ENCODE measurements around the gene UCHL5. TPM values are rescaled to one million over a fixed set of nuclear protein-coding genes. Genes with fewer than 3 reads are reported as not detected.
"Not testable (repeated sequence)": the region's sequence is repeated elsewhere in the genome, so short reads cannot be mapped to it uniquely, and the experiment has no call there.

The UCHL5 gene
- total and polyA plus RNA-seq, 2 experiments from 2014 or later, result 42.5 to 67.1 TPM

GRCh38 chr1:192986748-192987334 lies 72.3 kb downstream of the UCHL5 start:
- not testable (repeated sequence) for H3K4me3 ChIP-seq; H3K9me3 Mint-ChIP-seq; H3K27me3 Mint-ChIP-seq (ENCODE audit: insufficient read depth, low read depth, poor library complexity); H3K4me2 ChIP-seq; H3K4me1 Mint-ChIP-seq; H3F3A ChIP-seq (replicated peaks; ENCODE audit: low read depth); H3K27me3 ChIP-seq (ENCODE audit: insufficient read depth); H3K27ac ChIP-seq (ENCODE audit: low read depth); H4K20me1 ChIP-seq (replicated peaks; ENCODE audit: insufficient read depth); DNase-seq (ENCODE audit: low spot score); H2AFZ ChIP-seq; H3K4me1 ChIP-seq (ENCODE audit: insufficient read depth); ATAC-seq; H3K9me2 ChIP-seq (ENCODE audit: insufficient read depth); H3K27ac Mint-ChIP-seq; H3K79me2 ChIP-seq (replicated peaks; ENCODE audit: insufficient read depth); H3K4me3 Mint-ChIP-seq; H3K36me3 ChIP-seq (ENCODE audit: insufficient read depth); H3K36me3 Mint-ChIP-seq (ENCODE audit: low read depth)

GRCh38 chr1:192986110-192986747 lies 72.9 kb downstream of the UCHL5 start:
- H3K4me1 Mint-ChIP-seq, result peaks cover 8% of the 10 kb centered on the region
- no peak for ATAC-seq
- TF ChIP-seq, protein P1, sequence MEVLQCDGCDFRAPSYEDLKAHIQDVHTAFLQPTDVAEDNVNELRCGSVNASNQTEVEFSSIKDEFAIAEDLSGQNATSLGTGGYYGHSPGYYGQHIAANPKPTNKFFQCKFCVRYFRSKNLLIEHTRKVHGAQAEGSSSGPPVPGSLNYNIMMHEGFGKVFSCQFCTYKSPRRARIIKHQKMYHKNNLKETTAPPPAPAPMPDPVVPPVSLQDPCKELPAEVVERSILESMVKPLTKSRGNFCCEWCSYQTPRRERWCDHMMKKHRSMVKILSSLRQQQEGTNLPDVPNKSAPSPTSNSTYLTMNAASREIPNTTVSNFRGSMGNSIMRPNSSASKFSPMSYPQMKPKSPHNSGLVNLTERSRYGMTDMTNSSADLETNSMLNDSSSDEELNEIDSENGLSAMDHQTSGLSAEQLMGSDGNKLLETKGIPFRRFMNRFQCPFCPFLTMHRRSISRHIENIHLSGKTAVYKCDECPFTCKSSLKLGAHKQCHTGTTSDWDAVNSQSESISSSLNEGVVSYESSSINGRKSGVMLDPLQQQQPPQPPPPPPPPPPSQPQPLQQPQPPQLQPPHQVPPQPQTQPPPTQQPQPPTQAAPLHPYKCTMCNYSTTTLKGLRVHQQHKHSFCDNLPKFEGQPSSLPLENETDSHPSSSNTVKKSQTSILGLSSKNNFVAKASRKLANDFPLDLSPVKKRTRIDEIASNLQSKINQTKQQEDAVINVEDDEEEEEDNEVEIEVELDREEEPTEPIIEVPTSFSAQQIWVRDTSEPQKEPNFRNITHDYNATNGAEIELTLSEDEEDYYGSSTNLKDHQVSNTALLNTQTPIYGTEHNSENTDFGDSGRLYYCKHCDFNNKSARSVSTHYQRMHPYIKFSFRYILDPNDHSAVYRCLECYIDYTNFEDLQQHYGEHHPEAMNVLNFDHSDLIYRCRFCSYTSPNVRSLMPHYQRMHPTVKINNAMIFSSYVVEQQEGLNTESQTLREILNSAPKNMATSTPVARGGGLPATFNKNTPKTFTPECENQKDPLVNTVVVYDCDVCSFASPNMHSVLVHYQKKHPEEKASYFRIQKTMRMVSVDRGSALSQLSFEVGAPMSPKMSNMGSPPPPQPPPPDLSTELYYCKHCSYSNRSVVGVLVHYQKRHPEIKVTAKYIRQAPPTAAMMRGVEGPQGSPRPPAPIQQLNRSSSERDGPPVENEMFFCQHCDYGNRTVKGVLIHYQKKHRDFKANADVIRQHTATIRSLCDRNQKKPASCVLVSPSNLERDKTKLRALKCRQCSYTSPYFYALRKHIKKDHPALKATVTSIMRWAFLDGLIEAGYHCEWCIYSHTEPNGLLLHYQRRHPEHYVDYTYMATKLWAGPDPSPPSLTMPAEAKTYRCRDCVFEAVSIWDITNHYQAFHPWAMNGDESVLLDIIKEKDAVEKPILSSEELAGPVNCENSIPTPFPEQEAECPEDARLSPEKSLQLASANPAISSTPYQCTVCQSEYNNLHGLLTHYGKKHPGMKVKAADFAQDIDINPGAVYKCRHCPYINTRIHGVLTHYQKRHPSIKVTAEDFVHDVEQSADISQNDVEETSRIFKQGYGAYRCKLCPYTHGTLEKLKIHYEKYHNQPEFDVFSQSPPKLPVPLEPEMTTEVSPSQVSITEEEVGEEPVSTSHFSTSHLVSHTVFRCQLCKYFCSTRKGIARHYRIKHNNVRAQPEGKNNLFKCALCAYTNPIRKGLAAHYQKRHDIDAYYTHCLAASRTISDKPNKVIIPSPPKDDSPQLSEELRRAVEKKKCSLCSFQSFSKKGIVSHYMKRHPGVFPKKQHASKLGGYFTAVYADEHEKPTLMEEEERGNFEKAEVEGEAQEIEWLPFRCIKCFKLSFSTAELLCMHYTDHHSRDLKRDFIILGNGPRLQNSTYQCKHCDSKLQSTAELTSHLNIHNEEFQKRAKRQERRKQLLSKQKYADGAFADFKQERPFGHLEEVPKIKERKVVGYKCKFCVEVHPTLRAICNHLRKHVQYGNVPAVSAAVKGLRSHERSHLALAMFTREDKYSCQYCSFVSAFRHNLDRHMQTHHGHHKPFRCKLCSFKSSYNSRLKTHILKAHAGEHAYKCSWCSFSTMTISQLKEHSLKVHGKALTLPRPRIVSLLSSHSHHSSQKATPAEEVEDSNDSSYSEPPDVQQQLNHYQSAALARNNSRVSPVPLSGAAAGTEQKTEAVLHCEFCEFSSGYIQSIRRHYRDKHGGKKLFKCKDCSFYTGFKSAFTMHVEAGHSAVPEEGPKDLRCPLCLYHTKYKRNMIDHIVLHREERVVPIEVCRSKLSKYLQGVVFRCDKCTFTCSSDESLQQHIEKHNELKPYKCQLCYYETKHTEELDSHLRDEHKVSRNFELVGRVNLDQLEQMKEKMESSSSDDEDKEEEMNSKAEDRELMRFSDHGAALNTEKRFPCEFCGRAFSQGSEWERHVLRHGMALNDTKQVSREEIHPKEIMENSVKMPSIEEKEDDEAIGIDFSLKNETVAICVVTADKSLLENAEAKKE (CRISPR knock-in tag; IDR thresholded peaks at IDR 0.05), result no peak
- TF ChIP-seq EZH2 (IDR thresholded peaks at IDR 0.05; ENCODE audit: low read depth, unreplicated experiment), result no peak
- no peak for TF ChIP-seq ZNF331 (CRISPR knock-in tag; IDR thresholded peaks at IDR 0.05; ENCODE audit: low read depth)
- no peak for TF ChIP-seq NANOG (IDR thresholded peaks at IDR 0.05; ENCODE audit: borderline replicate concordance)
- no peak for TF ChIP-seq STAT1 (IDR thresholded peaks at IDR 0.05; ENCODE audit: unreplicated experiment)
- no peak for TF ChIP-seq POLR2AphosphoS5 (IDR thresholded peaks at IDR 0.05; ENCODE audit: low read depth)
- no peak for TF ChIP-seq EZH2phosphoT487 (IDR thresholded peaks at IDR 0.05; ENCODE audit: unreplicated experiment)
- TF ChIP-seq CREB1 (CRISPR knock-in tag; IDR thresholded peaks at IDR 0.05; ENCODE audit: low read depth), result no peak
- TF ChIP-seq ZNF114 (CRISPR knock-in tag; IDR thresholded peaks at IDR 0.05), result no peak
- no peak for TF ChIP-seq CTCF (conservative IDR thresholded peaks at IDR 0.05; ENCODE audit: low read depth in 2 of 2)
- TF ChIP-seq JUNB (IDR thresholded peaks at IDR 0.05; ENCODE audit: unreplicated experiment), result no peak
- TF ChIP-seq, protein P2, sequence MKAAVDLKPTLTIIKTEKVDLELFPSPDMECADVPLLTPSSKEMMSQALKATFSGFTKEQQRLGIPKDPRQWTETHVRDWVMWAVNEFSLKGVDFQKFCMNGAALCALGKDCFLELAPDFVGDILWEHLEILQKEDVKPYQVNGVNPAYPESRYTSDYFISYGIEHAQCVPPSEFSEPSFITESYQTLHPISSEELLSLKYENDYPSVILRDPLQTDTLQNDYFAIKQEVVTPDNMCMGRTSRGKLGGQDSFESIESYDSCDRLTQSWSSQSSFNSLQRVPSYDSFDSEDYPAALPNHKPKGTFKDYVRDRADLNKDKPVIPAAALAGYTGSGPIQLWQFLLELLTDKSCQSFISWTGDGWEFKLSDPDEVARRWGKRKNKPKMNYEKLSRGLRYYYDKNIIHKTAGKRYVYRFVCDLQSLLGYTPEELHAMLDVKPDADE (IDR thresholded peaks at IDR 0.05), result no peak

More at GRCh38 chr1:192986110-192986747, 72.9 kb downstream of the UCHL5 start:
- no peak for DNase-seq (ENCODE audit: low spot score)
- H3K4me3 ChIP-seq, result no peak overlapping the region
- H3K27me3 ChIP-seq (ENCODE audit: insufficient read depth), result no peaks in the 10 kb centered on the region
- 0 out of 2 replicates have a peak, but pooled peaks cover 2% of the 10 kb centered on the region for H3K9me2 ChIP-seq (ENCODE audit: insufficient read depth)
- no peaks in the 10 kb centered on the region; the same call in 1 of the 2 replicates for H3K36me3 ChIP-seq (ENCODE audit: insufficient read depth)
- H3K4me2 ChIP-seq, result no peak overlapping the region
- Mint-ChIP-seq H3K9me3 (no peaks in the 10 kb centered on the region), H3K27ac (no peak overlapping the region), H3K36me3 (ENCODE audit: low read depth) (no peaks in the 10 kb centered on the region), H3K4me3 (no peak overlapping the region), H3K27me3 (ENCODE audit: insufficient read depth, low read depth, poor library complexity) (peaks cover 6% of the 10 kb centered on the region)
- H3K79me2 ChIP-seq (replicated peaks; ENCODE audit: insufficient read depth), result no peaks in the 10 kb centered on the region
- no peak overlapping the region for H2AFZ ChIP-seq
- H3K27ac ChIP-seq (ENCODE audit: low read depth), result no peak overlapping the region
- H4K20me1 ChIP-seq (replicated peaks; ENCODE audit: insufficient read depth), result no peaks in the 10 kb centered on the region
- no peaks in the 10 kb centered on the region for H3K4me1 ChIP-seq (ENCODE audit: insufficient read depth)
- H3F3A ChIP-seq (replicated peaks; ENCODE audit: low read depth), result no peaks in the 10 kb centered on the region

Measured in GM23338 (cell line).